ENCODE data around the gene FHOD1.

Gene FHOD1

DNA sequence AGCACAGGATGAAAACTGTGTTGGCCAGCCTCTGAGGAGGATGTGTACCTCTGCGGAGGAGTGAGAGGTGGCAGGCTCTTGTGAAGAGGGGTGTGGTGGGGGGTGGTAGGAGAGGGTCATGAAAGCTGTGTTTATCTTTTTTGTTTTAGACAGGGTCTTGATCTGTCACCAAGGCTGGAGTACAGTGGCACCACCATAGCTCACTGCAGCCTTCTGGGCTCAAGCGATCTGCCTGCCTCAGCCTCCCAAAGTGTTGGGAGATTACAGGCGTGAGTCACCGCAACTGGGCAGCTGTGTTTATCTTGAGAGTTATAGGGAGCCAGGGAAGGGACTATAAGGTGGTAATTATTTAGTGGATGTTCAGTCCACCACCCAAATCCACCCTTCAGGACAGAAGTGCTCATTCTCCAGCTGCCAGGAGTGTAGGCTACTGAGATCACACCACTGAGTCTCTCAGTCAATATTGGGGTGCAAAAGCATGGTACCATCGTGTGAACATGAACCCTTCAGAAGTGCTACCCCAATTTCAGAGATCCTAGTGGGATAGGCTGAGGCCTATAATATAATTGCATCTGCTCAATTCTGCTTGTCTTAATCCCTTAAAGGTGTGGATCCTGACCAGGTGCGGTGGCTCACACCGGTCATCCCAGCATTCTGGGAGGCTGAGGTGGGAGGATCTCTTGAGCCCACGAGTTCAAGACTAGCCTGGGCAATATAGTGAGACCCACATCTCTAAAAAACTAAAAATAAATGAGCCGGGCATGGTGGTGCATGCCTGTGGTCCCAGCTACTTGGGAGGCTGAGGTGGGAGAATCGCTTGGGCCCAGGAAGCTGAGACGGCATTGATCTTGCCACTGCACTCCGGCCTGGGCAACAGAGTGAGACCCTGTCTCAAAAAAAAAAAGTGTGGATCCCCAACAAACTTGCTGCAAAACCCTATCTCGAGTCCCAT is 56.6 kb downstream of the FHOD1 start:
- no peak for DNase-seq (ENCODE audit: low read depth in 2 of 2)

DNA sequence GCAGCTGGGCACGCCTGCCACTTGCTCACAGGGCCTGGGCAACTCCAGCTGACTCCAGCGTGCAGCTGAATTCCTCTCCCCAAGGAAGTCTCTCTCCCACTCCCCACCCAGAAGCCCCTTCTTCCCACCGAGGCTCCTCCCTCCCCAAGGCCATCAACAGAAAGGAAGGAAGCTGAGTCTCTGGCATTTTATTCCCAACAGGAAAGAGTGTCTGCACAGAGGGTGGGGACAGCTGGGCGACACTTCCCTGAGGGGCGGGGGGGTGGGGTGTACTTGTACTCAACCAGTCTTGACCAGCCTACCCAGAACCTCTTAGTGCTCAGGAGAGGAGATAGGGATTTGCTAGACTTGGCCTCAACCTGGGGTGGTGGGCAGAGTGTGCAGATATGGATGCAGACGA is 57.2 kb downstream of the FHOD1 start, which contains the start of gene EXOC3L1:
Gene EXOC3L1 (minus strand): TSS at position 96 of the 400 bp plus-strand sequence. CDS start 460 bp downstream, outside the sequence.
- no peak for DNase-seq (ENCODE audit: low read depth in 2 of 2)

DNA sequence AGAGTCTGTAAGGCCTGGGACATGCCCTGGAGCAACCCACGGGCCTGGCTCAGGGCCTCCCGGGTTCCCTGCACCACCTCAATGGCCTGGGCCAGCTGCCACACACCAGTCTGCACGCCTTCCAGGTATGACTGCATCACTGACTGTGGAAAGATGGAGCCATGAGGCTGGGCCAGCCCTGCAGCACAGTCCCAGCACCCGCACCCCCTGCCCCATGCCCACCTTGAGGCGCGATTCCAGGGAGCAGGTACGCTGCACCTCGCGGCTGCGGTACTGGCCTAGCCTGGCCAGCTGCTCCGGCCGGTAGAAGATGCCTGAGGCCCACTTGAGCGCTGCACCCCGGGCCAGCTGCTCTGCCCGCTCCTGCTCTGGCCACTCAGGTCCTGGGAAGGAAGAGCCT is 58.5 kb downstream of the FHOD1 start:
- no peak for DNase-seq (ENCODE audit: low read depth in 2 of 2)

DNA sequence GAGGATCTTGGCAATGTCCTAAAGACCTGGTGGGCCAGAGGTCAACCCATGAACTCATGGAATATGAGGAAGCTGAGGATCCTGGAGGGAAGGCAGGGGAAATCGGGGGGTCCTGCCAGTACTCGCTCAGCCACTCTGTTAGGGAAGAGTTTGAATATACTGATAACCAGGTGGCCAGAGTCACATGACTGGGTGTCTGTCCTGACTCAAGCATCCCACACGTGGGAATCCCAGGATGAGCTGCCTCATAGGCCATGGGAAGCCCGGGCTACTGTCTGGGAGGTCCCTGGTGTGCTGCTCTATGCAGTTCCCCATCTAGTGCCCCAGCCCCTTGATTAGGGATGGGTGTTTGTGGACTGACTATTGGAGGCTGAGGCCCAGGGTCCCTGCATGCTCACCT is 59.0 kb downstream of the FHOD1 start:
- DNase-seq (ENCODE audit: low read depth in 2 of 2), result no peak

DNA sequence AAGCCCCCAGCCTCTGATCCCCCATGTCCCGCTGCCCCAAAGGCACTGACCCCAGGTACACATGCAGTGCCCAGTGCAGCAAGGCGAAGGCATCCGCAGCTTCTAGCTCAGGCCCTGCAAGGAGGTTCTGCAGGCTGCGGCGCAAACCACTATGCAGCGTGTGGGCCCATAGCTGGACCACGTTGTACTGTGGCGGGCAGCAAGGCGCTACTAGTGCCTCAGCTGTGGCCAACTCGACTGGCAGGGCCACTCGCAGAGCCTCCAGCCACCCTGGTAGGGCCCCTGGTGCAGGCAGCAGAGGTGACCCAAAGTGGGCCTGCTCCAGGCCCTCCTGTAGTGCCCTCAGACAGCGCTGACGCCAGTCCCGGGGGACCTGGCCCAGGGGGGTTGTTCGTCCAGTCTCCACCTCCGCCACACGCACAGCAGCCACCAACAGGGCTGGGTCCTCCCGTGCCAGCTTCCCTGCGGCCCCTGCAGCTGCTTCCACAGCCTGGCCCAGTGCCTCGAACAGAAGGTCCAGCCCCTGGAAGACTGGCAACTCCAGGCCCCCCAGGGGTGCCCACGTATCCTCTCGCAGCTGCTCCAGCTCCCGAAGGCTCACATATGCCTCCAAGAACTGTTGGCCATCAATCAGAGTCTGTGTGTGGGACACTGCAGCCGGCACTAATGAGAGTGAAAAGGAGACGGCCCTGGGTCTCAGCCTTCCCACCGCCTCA is 59.9 kb downstream of the FHOD1 start:
- DNase-seq (ENCODE audit: low read depth in 2 of 2), result no peak

DNA sequence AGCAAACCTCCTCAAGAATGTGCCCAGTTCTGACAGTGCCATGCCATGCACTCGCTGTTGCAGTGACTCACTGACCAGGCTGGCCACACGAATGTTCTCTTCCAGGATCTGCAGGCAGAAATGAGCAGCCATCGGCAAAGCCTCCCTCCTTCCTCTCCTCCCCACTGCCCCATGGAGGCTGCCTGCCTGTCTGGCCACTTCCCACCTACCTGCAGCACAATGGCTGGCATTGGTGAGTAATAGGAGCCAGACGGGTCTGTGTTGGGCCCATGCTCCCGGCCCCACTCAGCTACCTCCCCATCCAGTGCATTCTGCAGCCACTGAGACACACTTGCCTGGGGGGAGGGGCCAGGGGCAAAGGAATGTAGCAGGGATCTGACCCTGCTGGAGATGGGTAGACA is 60.7 kb downstream of the FHOD1 start:
- no peak for DNase-seq (ENCODE audit: low read depth in 2 of 2)

DNA sequence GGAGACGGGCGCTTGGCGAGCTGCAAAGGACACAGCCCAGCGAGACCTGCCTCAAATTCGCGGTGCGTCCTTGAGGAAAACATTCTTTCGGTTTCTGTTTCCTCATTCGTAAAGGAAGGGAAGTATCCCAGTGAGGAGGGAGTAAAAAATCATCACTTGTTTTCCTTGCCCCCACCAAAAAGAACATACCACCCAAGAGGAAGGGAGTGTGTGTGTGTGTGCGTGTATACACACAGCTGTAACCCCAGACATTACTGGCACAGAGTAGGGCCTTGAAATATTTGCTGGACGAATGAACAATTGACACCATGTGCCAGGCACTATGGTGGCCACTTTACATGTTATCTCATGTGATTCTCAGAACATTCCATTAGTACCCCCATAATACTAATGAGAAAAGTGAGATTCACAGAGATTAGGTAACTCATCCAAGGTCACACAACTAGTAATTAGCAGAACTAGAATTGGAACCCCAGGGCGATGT is 61.6 kb downstream of the FHOD1 start:
- DNase-seq (ENCODE audit: low read depth in 2 of 2), result no peak

DNA sequence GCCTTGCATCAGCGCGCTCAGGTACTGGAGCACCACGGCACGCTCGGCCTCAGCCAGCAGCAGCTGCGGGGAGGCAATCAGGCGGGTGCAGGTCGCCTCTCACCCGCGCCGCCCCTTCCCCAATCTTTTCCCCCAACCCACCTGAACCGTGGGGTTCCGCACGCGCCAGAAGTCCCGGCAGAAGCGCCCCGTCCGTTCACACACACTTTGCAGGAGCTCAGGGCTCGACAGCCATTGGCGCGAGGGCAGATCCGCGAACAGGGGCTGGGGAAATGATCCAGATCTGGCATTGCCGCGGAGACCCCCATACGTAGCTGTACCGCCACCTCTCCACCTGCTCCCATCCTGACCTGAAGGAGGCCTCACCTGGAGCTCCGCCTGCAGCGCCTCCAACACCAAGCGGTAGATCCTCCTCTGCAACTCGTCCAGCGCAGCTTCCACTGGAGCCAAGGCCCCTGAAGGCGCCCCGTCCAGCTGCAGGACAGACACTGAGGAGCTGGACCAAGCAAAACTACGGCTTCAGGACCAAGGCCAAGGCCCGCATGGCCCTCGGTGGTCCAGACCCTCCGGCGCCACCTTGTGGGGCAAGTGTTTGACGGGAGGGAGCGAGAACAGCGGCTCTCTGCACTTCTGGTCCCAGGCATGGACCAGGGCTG is 62.2 kb downstream of the FHOD1 start:
- DNase-seq (ENCODE audit: low read depth in 2 of 2), result peak; percentile 70 to 72

DNA sequence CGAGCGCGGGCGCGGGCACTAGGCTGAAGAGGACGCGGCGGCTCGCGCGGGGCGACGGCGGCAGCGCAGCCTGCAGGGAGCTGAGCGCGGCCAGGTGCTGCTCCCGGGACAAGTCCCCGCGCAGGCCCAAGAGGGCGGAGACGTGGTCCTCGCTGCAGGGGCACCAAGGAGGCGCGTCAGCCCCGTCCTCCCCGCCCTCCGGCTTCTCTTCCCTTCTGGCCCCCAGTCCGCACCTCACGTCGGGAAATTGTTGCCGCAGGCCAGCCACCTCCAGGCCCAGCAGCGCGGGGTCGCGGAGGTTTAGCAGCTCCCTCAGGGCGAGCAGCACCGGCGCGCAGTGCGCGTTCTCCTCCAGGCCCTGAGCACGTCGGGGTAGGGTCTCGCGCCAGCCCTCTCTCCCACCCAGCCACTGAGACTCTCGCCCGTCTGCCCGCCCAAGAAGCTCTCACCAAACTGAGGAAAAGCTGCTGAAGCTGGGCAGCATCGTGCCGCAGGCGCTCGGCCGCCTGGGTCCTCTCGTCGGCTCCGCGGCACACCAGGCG is 62.8 kb downstream of the FHOD1 start:
- no peak for DNase-seq (ENCODE audit: low read depth in 2 of 2)

DNA sequence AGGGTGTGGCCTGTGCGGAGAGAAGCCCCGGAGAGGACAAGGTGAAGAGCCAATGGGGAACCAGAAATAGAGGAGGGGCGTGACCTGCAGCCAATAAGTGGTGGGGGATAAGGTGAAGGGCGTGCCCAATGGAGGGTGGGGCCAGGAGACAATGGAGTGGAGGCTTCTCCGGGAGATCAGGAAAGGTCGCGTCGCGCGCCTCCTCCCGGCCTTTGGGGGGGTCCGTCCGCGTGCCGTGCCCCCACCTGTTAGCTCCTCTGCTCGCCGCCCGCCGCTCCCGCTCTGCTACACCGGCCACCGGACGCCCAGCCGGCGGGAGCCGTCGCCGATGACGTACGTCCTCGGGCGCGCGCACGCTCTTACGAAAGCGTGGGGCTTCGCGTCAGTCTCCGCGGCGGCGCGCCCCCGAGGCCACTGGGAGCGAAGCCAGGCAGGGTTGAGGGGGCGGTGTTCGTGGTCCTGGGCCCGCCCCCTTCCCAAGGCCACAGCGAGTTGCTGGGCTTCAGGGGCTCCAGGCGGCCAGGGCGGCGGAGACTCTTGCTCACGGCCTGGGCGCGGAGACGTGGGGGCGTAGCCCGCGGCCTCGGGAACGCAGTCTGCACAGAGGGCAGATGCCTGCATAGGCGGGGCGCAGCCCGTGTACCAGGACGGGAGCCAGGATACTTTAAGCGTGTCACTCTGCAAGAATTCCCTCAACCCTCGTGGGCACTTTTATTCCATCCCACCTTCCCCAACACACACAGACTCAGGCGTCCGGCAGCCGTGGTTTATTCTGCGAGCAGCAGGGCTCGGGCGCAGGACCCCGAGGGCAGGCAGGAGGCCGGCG is 63.4 kb downstream of the FHOD1 start, which contains the start of gene MATCAP1:
Gene MATCAP1 (minus strand): TSS at position 337 of the 826 bp plus-strand sequence. CDS start 3,353 bp downstream, outside the sequence.
- DNase-seq (ENCODE audit: low read depth in 2 of 2), result peak; percentile 90 to 92

DNA sequence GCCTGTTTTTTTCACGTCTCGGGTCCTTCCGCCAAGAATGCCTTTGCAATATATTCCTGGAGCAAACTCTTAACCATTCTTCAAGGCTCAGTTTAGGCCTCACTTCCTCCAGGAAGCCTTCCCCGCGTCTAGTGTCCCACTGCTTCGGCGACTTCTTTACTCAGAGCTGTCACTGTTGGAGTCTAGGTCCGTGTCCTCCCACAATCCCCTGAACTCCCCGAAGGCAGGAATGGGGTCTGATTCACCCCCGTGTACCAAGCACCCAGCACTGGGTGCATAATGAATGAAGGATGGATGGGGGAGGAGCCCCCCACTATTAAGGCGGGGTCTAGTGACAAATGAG is 64.0 kb downstream of the FHOD1 start:
- no peak for DNase-seq (ENCODE audit: low read depth in 2 of 2)

DNA sequence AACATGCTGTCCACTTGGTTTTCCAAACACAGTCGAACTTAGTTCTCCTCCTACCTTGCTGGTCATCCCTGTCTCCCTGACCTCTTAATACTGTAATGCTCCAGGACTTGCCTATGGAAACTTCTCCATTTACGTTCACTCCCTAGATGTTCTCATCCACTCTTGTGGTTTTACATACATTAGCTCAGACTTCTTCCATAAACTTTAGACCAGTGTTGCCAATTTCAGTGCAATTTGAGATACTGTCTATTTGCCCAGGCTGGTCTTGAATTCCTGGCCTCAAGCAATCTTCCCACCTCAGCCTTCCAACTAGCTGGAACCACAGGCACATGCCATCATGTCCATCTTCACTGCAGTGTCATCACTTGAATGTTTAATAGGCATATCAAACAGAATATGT is 65.0 kb downstream of the FHOD1 start:
- no peak for DNase-seq (ENCODE audit: low read depth in 2 of 2)

DNA sequence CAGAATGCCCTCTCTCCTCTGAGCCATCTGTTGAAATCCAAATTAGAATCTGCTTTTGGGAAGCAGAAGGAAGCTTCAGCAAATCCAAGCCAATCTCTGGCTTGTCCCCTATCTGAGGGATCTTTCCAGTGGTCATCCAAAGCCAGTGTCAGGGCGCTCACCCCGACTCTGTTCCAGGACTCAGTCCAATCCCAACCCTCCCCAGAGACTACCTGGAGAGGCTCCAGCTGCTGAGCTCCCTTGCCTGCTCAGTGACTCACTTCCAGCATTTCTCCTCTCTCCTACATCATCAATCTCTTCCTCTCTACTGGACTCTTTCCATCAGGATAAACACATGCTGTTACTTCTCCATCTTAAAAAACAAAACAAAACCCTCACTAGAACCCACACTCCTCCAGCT is 65.9 kb downstream of the FHOD1 start:
- no peak for DNase-seq (ENCODE audit: low read depth in 2 of 2)

DNA sequence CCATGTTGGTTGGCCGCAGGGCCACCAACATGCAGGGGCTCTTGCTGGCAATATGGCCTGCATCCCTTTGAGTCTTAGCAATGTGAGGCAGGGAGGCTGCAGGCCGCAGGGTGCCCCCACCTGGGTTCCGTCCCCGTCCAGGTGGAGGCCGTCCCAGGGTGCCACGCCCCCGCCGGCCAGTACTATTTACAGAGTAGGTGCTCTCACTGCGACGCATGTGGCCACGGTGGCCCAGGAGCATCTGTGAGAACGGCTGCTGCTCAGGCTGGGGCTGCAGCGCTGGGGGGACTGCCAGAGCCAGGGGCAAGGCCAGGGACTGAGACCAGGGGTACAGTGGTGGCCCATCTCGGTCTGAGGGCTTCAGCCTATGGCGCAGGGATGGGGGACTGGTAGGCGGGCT is 67.1 kb downstream of the FHOD1 start:
- DNase-seq (ENCODE audit: low read depth in 2 of 2), result no peak

DNA sequence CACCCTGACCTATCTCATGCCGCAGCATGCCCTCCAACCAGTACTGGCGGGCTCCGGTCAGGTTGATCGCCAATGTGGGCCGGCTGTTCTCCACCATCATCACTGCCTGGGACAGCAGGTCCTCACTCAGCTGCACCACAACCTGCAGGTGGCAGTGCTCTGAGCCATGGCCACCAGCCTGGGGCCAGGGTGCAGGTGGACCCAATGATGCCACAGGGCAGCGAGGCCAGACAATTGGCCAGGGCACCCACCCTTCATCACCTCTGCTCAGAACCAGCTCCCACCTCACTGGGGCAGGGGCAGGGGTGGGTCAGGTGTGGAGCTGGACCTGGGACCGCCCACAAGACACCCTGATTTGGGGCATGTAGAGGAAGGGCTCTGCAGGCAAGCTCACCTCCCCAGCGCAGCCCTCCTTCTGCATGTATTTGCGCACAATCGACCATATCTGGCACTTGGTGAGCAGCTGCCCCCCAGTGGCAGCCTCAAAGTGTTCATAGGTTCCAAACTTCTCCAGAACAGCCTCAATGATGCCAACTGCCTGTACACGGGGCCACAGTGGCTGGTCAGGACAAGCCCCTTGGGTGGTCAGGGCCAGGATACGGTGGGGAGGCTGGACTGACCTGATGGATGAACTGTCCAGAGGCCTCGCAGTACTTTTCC is 67.7 kb downstream of the FHOD1 start:
- DNase-seq (ENCODE audit: low read depth in 2 of 2), result no peak
